RPMI7951 (cell line): Measurements from ENCODE around the gene OR2S2. TPM values are rescaled to one million over a fixed set of nuclear protein-coding genes. Genes with fewer than 3 reads are reported as not detected.
A peak's percentile ranks its signal among the peaks of the same experiment; 100 is the strongest.
"Not testable (repeated sequence)": the region's sequence is repeated elsewhere in the genome, so short reads cannot be mapped to it uniquely, and the experiment has no call there.

ENCODE experiments used
- DNase-seq: peaks from one replicate; pipeline ENCODE4 v3.0.0-alpha.2; 2012; ENCODE audit warnings: low read depth
- total RNA-seq: library from RNA; depleted of rRNA; stranded (reverse); fragments of >200 nt; shearing (Covaris generic); gene quantifications from 2 replicates; pipeline ENCODE4 v1.2.3, GENCODE V29; 2014

Gene OR2S2
- total RNA-seq, 1 experiment from 2014 or later, result not detected

- DNase-seq, result peak; percentile 63
These were observed 4.4 kb upstream of the OR2S2 start for GRCh38 chr9:35962126-35962906.

DNA sequence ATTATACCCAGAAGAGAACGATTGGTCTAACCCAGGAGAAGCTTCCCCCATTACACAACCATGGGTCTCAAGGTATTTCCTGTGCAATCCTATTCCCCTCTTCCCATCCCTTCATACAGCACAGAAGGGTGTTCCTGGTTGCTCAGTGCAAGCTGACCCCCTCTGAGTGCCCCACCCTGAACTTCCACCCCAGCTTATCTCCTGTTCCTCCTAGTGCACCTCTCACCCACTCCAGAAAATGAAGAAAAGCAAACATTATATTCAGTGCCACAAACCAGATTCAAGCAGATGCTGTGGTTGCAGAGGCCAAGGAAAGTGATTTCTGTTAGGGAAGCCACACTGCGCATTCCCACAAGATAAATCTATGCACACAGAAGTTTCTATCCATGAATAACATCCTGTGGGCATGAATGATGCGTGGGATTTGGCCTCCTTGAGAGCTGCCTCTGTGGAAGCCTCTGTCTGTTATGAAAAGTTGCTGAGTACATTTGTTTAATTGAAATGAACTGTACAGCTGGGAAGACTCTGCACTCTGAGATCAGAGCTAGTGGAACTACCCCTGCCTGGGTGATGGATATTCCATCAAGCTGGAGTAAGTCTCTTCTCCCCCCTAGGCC lies 2.2 kb upstream of the OR2S2 start:
- no peak for DNase-seq

DNA sequence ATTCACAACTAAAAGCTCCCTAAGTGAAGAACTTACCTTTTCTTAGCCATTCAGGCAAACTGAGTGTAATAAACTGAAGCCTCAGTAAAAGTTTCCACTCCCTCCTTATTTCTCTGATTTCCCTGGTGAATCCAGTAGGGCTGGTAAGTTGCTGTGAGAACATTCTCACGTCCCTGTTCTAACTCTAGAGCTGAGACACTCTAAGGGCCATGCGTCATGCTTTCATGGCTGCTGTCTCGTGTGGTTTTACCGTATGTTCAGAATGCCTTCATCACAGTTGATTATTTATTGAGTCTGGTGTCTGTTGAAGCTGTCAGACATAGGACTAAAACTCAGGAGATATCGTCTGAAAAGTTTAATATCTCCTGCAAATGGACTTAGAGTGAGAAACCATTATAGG lies 1.3 kb downstream of the OR2S2 start:
- no peak for DNase-seq

- peak; percentile 70 for DNase-seq
These were observed 2.9 kb downstream of the OR2S2 start for GRCh38 chr9:35954942-35955546.

- no peak for DNase-seq
These were observed 5.3 kb downstream of the OR2S2 start for GRCh38 chr9:35952526-35953191.

DNA sequence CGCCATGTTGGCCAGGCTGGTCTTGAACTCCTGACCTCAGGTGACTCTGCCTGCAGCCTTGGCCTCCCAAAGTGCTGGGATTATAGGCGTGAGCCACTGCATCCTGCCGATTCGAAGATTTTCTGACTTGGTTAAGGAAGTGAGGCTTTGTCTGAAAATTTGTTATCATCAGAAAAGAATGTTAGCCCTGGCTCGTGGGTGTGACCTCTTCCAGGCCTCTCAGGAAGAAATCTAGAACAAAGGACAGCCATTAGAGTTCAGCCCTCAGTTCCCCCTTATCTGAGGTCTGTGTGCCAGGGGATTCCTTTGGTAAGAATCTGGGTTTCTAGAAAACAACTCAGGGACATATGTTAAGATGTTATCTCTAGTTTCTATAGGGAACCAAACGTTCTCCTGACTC lies 6.2 kb downstream of the OR2S2 start:
- peak; percentile 40 for DNase-seq

GRCh38 chr9:35948901-35949318 lies 9.0 kb downstream of the OR2S2 start:
- DNase-seq, result no peak

DNA sequence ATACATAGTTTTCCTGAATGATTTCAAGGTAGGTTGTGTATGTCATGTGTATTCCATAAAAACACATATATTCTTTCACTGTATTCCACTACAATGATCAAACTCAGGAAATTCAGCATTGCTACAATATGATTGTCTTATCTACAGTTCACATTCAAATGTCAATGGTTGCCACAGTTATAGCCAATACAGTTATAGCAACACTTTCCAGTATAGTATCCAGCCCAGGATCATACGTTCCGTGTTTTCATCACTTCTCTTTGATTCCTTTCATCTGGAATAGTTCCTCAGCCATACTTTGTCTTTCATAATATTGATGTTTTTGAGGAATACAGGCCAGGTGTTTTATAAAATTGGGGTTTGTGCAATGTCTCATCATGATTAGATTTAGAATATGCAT lies 9.5 kb downstream of the OR2S2 start:
- DNase-seq, result no peak

- DNase-seq, result peak; percentile 88
These were observed 12.5 kb downstream of the OR2S2 start for GRCh38 chr9:35945341-35946018.

DNA sequence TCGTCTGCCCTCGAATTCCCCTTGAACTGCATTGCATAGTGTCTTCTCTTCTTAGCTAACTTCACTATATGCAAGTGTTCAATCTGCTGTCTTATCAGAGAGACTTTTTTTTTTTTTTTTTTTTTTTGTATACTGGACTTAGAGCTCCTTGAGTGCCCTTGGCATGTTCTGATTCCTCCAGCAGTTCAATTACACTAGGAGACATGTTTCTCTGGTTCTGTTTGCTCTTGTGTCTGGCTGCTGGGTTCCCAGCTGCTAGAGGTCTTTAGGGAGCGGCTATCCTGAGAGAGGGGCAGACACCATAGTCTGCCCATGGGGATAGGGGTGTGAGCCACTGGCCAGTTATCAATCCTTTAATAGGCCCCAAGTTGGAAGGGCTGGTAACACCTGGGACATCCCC lies 13.1 kb downstream of the OR2S2 start:
- DNase-seq, result no peak

DNA sequence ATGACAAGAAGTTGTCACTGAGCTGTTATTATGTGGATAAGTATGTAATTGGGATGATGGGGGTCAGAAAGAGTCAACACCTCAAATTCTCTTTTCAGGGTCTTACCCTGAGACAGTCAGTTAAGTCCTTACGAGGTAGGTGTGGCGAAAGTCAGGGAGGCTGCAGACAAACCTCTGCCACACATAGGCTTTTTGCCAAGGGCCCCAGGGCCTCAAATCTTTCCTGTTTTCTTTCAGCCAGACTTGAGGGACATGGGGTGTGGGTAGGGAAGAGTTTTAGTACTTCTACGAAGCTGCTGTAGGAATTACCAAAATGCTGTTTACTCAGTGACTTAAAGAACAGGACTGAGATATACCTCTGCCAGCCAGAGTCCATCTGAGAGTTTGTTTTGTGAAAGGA lies 13.8 kb downstream of the OR2S2 start:
- no peak for DNase-seq

DNA sequence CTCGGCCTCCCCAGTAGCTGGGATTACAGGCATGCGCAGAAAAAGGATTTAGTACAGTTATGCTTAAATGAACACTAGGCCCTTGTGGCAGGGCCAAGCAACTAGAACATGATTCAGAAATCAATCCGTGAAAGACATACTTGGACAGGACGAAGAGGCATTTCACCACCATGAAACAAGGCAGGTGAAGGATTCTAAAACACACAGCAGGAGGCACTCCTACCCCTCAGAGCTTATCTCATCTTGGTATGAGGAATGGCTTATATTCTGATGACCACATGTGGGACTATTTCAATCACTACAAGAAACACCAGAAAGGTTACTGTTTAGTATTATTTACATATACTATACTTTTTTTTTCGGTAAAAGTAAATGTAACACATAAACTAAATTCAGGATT lies 15.7 kb downstream of the OR2S2 start:
- DNase-seq, result no peak

DNA sequence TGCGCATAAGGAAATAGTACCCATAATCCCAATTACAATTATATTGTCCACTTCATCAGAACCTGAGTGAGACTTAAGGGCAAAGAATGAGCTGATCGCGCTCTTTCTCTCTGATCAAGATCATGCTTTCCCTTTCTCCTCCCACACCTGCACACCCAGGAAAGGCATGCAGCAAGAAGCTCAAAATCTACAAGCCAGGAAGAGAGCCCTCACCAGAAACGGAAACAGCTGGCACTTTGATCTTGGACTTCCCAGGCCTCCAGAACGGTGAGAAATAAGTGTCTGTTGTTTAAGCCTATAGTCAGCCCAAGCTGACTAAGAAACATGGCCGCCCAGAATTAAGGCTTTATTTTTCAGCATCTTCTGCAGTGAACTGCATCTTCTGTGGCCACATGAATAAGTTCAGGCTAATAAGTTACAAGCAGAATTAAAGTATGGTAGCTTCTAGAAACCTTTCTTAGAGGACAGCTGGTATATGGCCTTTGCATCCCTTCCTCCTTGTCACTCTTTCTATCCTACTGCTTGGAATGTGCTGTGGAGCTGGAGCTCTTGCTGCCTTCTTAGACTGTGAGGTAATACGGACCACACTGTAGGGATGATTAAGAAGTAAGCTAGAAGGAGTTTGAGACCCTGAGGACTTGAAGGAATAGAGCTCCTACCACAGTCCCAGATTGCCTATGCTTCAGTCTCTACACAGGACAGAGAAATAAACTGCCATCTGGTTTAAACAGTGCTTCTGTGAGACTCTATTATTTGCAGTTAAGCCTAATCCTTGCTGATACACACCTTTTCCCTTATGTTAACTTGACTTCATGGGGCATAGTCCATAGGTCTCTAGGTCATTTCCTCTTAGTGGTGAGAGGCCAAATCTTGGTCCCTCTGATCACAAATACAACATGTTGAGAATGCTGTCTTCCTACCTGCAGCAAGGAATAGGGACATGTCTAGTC lies 17.2 kb downstream of the OR2S2 start:
- no peak for DNase-seq

- DNase-seq, result no peak
These were observed 18.2 kb downstream of the OR2S2 start for GRCh38 chr9:35939679-35940250.

- no peak for DNase-seq
These were observed 19.2 kb downstream of the OR2S2 start for GRCh38 chr9:35938474-35939356.

GRCh38 chr9:35937227-35937626 lies 20.7 kb downstream of the OR2S2 start:
- no peak for DNase-seq

DNA sequence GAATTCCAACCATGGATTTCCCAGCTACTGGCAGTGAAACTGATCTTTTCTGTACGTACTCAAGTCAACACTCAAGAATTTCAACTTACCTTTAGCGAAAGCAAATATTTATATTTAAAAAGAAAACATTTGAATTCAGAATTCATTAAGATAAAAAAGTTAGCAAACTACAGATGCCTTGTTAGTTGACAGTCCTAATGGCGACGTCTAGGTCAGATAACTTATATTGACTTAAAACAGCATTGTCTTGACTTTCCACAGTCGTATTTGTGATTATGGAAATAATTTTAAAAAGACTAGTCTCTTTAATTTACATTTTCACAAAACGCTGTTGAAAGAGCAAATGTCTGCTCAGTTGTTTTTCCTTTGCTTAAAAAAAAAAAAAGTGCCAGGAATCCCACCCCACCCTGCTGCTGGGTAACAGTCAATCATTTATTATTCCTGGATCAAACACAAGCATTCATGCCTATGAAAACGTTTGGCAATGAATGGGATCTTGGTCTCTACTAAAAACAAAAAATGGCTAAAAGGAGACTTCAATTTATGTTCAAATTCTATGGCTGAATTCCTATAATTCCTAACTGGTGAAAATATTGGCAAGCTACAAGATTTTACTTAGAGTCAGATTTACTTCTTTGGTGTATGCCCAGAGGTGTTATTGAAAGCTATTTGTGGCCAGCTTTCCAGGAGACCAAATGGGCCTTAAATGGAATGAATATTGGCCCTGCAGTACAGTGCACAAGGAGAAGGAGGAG lies 22.0 kb downstream of the OR2S2 start:
- DNase-seq, result peak; percentile 67

GRCh38 chr9:35935261-35935660 lies 22.7 kb downstream of the OR2S2 start:
- peak; percentile 31 for DNase-seq

- DNase-seq, result not testable (repeated sequence)
These were observed 23.9 kb downstream of the OR2S2 start for GRCh38 chr9:35934069-35934468.
